GM12801 (cell line): Measurements from ENCODE around the gene MYRF.

Source experiments
- TF ChIP-seq, protein P1 (sequence below): IDR thresholded peaks from one replicate; pipeline ENCODE4 v1.5.1; 2011; ENCODE audit warnings: control low read depth; ENCODE audit not compliant: insufficient read length; ENCODE audit errors: extremely low read depth

Gene MYRF

DNA sequence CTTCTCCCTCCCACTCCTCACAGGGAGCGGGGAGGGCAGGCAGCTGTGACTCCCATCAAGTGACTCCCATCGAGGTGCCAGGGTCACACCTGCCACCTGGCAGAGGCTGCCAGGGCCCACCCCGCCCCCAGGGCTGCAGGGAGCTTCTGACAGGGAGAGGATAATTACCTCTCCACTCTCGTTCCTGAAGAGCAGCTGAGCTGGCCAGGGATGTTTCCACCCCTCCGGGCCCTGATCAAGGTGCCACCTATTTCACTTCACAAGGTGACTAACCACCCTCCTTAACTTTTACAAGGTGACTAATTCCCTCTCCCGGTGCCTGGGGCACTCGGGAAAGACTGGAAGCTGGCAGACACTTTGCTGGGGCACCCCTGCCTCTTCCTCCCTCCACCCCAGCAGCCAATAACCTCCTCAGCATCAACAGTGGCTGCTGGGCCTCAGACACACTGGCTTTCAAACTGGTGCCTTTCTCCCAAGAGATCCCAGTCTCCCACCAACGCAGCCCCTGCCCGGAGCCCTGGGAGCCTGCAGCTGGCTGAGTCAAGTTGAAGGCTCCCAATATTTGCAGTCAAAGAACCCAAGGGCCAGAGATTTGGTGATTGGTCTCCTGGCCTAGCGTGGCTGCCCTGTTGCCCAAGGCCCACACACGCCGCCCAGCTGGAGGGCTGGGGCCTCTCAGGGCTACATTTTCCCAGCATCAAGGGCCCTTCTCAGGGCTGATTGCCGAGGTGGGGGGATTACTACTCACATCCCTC, 22.0 kb upstream of the MYRF start:
- TF ChIP-seq, protein P1, sequence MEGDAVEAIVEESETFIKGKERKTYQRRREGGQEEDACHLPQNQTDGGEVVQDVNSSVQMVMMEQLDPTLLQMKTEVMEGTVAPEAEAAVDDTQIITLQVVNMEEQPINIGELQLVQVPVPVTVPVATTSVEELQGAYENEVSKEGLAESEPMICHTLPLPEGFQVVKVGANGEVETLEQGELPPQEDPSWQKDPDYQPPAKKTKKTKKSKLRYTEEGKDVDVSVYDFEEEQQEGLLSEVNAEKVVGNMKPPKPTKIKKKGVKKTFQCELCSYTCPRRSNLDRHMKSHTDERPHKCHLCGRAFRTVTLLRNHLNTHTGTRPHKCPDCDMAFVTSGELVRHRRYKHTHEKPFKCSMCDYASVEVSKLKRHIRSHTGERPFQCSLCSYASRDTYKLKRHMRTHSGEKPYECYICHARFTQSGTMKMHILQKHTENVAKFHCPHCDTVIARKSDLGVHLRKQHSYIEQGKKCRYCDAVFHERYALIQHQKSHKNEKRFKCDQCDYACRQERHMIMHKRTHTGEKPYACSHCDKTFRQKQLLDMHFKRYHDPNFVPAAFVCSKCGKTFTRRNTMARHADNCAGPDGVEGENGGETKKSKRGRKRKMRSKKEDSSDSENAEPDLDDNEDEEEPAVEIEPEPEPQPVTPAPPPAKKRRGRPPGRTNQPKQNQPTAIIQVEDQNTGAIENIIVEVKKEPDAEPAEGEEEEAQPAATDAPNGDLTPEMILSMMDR, result no peak

DNA sequence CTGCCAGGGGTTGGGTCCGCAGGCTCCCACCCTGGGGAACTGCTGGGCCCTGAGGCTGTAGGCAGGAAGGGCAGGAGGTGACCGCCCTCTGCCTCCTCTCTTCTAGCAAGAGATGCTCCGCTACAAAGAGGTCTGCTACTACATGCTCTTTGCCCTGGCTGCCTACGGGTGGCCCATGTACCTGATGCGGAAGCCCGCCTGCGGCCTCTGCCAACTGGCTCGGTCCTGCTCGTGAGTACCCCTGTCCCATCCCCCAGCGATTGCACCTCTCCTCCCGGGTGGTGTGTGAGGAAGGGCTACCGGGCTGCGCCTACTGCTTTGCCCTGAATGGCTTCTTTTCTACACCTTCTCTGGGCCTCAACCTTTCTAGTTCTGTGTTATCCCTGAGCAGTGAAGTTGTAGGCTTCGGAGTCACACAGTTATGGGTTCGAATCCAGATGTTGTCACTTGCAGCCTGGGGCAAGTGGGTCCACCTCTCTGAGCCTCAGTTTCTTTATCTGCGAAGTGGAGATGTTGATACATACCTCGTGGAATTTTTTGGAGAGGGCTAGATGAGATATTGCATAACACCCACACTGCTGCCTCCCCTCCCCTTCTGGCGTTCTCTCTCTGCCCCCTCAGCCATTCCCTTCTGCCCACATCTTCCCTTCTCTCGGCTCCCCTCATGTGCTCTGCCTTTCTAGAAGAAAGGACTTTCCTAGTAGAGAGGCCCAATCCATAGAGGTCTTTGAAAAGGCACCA, 21.1 kb upstream of the MYRF start:
- TF ChIP-seq, protein P1, result no peak

DNA sequence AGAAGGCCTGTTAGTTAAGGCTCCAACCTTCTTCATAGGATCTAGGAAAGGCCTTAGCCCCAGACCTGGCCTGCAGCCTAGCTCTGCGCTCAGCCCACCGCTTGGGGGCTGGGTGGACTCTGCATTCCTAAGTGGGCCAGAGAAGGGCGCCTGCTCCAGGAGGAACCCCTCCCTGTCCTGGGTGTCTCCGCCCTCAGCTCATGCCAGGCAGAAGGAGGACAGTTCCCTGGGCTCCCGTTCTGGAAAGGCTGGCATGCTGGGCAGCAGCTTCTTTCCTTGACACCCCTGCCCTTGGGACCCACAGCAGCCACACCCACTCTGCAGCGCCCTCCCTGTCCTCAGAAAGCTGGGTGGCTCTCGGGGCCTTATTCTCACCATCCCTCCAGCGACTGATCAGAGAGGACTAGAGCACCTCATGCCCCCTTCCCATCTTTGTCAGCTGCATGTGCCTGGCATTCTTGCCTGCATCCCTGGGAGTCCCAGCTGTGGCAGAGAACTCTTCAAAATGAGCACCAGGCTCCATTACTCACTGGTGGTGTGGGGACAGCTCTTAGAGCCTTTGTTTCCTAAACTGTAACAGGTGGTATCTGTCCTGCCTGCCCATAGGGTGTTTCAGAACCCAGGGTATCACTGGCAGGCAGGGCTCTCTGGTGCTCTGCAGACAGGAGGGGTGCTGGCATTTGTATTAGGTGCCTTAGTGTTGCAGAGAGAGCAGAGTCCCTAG, 20.3 kb upstream of the MYRF start:
- TF ChIP-seq, protein P1, result no peak

DNA sequence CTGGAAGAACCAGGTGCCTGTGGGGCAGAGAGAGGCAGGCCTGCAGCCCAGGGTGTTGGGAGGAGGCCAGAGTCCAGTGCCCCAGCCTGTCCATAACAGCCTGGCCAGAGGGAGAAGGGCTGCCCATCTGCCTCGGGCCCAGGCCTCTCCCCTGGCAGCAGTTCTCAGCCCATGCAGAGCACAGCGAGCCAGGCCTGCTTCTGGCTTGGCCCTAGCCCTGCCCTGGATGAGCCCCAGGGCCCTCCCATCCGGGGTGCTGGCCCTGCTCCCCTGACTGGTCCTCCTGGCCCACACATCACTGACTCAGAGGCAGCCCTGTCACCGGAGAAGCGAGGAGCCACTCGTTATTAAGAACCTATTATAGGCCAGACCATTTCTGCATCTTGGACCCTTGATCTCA, 19.7 kb upstream of the MYRF start:
- TF ChIP-seq, protein P1, result no peak

DNA sequence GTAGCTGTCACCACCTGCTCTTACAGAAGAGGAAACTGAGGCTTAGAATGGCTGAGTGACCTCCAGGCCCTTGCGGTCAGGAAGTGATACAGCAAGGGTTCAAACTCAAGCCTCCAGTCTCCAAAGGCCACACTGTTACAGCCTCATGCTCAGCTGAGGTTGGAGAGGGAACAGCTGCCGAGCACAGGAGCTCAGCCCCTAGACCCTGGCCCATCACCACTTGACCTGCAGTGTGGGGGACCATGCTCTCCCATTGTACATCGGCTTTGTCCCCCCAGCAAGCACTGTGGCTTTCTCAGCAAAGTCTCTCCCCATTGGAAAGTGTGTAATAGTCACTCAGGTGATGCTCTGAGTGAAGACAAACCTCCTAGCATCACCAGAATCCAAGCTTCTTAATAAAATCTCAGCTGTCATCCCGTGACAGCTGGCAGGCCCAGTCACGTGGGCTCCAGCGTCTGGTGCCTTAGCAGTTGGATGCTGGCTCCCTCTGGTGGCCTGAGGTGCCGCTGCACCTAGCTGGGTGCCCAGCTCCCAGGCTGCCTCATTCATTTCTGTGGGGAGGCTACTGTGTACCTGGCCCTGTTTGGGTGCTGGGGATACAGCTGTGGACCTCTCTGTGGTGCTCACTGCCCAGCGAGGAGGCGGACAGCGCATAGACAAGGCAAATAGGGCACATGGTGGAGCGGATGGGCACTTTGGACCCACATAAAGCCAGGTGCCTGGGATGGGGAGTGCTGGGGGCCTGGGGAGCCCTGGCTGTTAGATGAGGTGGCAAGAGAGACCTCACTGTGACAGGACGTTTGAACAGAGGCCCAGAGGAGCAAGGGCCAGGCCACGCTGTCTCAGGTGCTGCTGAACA, 19.1 kb upstream of the MYRF start:
- TF ChIP-seq, protein P1, result peak; percentile 97

DNA sequence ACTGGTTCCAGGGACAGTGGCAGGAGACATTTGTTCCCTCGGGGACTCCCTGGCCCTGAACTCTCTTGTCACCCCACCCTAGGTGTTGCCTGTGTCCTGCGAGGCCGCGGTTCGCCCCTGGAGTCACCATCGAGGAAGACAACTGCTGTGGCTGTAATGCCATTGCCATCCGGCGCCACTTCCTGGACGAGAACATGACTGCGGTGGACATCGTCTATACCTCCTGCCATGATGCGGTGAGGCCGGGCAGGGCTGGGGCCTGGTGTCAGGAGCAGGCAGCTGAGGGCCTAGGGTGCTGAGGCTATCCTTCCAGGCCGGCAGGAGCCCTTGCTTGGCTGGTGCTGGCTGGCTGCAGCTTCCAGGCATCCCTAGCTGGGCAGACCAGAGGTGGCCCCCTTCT, 17.7 kb upstream of the MYRF start:
- TF ChIP-seq, protein P1, result no peak
